HUDEP-2 (cell line): ENCODE data around the gene NID2.

ENCODE experiments used
- DNase-seq, 76 experiments: peaks; one replicate each; lab custom pipeline; 2025; ENCODE audit not compliant: unreplicated experiment in 76 of 76; lab: John Stamatoyannopoulos, UW

Gene NID2

GRCh38 chr14:52080808-52081755, 12.2 kb upstream of the NID2 start:
- no peak for DNase-seq

GRCh38 chr14:52080158-52080800, 11.4 kb upstream of the NID2 start:
- DNase-seq, result no peak

GRCh38 chr14:52079239-52079959, 10.5 kb upstream of the NID2 start:
- DNase-seq, result no peak

- no peak for DNase-seq
Observed at GRCh38 chr14:52078721-52079120, 9.9 kb upstream of the NID2 start.

- DNase-seq, result no peak
Observed at GRCh38 chr14:52078095-52078531, 9.3 kb upstream of the NID2 start.

- DNase-seq, result no peak
Observed at GRCh38 chr14:52077256-52077979, 8.6 kb upstream of the NID2 start.

GRCh38 chr14:52076334-52076733, 7.5 kb upstream of the NID2 start:
- DNase-seq, result no peak

GRCh38 chr14:52075371-52075770, 6.5 kb upstream of the NID2 start:
- DNase-seq, result no peak

GRCh38 chr14:52073251-52073650, 4.4 kb upstream of the NID2 start:
- DNase-seq, result no peak

GRCh38 chr14:52072266-52072780, 3.5 kb upstream of the NID2 start:
- DNase-seq, result no peak

- DNase-seq, result no peak
Observed at GRCh38 chr14:52071675-52072074, 2.8 kb upstream of the NID2 start.

GRCh38 chr14:52070051-52070431, 1.2 kb upstream of the NID2 start:
- no peak for DNase-seq

- no peak for DNase-seq
Observed at GRCh38 chr14:52069307-52070050, 620 bp upstream of the NID2 start.

GRCh38 chr14:52067873-52068614, 815 bp downstream of the NID2 start:
- DNase-seq, result no peak

- DNase-seq, result no peak
Observed at GRCh38 chr14:52064174-52064573, 4.7 kb downstream of the NID2 start.

- no peak for DNase-seq
Observed at GRCh38 chr14:52063052-52063462, 5.8 kb downstream of the NID2 start.

GRCh38 chr14:52061890-52062289, 7.0 kb downstream of the NID2 start:
- no peak for DNase-seq

- no peak for DNase-seq
Observed at GRCh38 chr14:52061390-52061789, 7.5 kb downstream of the NID2 start.

- peak in 3 of 76 experiments; percentile 7 to 27 (median 7) for DNase-seq
Observed at GRCh38 chr14:52060080-52060479, 8.8 kb downstream of the NID2 start.
